ENCODE results near the gene EPAS1. TPM values are rescaled to one million over a fixed set of nuclear protein-coding genes. Genes with fewer than 3 reads are reported as not detected.

EPAS1 gene
- total and polyA plus RNA-seq, 8 donors = 35.6 to 165 (median 76.0) TPM

- TF ChIP-seq, protein P1, sequence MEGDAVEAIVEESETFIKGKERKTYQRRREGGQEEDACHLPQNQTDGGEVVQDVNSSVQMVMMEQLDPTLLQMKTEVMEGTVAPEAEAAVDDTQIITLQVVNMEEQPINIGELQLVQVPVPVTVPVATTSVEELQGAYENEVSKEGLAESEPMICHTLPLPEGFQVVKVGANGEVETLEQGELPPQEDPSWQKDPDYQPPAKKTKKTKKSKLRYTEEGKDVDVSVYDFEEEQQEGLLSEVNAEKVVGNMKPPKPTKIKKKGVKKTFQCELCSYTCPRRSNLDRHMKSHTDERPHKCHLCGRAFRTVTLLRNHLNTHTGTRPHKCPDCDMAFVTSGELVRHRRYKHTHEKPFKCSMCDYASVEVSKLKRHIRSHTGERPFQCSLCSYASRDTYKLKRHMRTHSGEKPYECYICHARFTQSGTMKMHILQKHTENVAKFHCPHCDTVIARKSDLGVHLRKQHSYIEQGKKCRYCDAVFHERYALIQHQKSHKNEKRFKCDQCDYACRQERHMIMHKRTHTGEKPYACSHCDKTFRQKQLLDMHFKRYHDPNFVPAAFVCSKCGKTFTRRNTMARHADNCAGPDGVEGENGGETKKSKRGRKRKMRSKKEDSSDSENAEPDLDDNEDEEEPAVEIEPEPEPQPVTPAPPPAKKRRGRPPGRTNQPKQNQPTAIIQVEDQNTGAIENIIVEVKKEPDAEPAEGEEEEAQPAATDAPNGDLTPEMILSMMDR (IDR thresholded peaks at IDR 0.05) = no peak
- FAIRE-seq = no peak
- Histone ChIP-seq H3K9me3 (no peaks in the 10 kb centered on the region), H3K27me3 (no peaks in the 10 kb centered on the region), H3K4me1 (no peaks in the 10 kb centered on the region), H3K27ac (no peak overlapping the region), H3K4me3 (no peak overlapping the region), H3K36me3 (peaks cover 0 to 73% (median 69%) of the 10 kb centered on the region in 3 donors)
- WGBS, 2 donors = 84 to 90% methylated on average over 9 of the region's 9 CpGs
- intact Hi-C loops (cut with DNase I) = no loop called here
- no peak for ATAC-seq
- no peak for DNase-seq
Observed at GRCh38 chr2:46383784-46384456, 86.7 kb downstream of the EPAS1 start.

DNA sequence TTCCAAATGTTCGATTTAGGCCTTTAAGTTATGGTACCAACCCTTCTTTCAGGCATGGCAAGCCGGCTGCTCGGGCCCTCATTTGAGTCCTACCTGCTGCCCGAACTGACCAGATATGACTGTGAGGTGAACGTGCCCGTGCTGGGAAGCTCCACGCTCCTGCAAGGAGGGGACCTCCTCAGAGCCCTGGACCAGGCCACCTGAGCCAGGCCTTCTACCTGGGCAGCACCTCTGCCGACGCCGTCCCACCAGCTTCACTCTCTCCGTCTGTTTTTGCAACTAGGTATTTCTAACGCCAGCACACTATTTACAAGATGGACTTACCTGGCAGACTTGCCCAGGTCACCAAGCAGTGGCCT, 87.2 kb downstream of the EPAS1 start:
- no peak overlapping the region for H3K4me3 ChIP-seq
- no peaks in the 10 kb centered on the region for H3K4me1 ChIP-seq
- no peak overlapping the region for H3K27ac ChIP-seq
- 89 to 93% methylated on average over 12 of the region's 12 CpGs for WGBS, 2 donors
- FAIRE-seq (no peak), ATAC-seq (no peak), DNase-seq (peak in 1 of 6 donors; percentile 42)
- H3K36me3 ChIP-seq = peaks cover 0 to 68% (median 64%) of the 10 kb centered on the region in 3 donors
- TF ChIP-seq, protein P1 (IDR thresholded peaks at IDR 0.05) = no peak
- no peaks in the 10 kb centered on the region for H3K9me3 ChIP-seq
- intact Hi-C loops (cut with DNase I) = no loop called here
- H3K27me3 ChIP-seq = no peaks in the 10 kb centered on the region

GRCh38 chr2:46385786-46386577, 88.8 kb downstream of the EPAS1 start:
- Histone ChIP-seq H3K4me1 (no peaks in the 10 kb centered on the region), H3K27ac (no peak overlapping the region), H3K4me3 (no peak overlapping the region), H3K9me3 (no peaks in the 10 kb centered on the region), H3K36me3 (peaks cover 0 to 52% (median 49%) of the 10 kb centered on the region in 3 donors), H3K27me3 (no peaks in the 10 kb centered on the region)
- peak in 1 of 4 donors; percentile 24 for ATAC-seq
- TF ChIP-seq, protein P1 (IDR thresholded peaks at IDR 0.05) = no peak
- FAIRE-seq = no peak
- intact Hi-C loops (cut with DNase I) = no loop called here
- DNase-seq = peak in 1 of 6 donors; percentile 58
- WGBS, 2 donors = 82 to 83% methylated on average over 18 of the region's 18 CpGs

- TF ChIP-seq, protein P1 (IDR thresholded peaks at IDR 0.05) = no peak
- Histone ChIP-seq H3K9me3 (no peaks in the 10 kb centered on the region), H3K4me1 (no peaks in the 10 kb centered on the region), H3K27ac (no peak overlapping the region), H3K27me3 (no peaks in the 10 kb centered on the region), H3K4me3 (no peak overlapping the region), H3K36me3 (peaks cover 0 to 45% (median 41%) of the 10 kb centered on the region in 3 donors)
- ATAC-seq = no peak
- intact Hi-C loops (cut with DNase I) = no loop called here
- no peak for DNase-seq
- no peak for FAIRE-seq
- WGBS, 2 donors = 90 to 91% methylated on average over 5 of the region's 5 CpGs
Observed at GRCh38 chr2:46386763-46387162, 89.6 kb downstream of the EPAS1 start.

GRCh38 chr2:46387292-46387691, 90.1 kb downstream of the EPAS1 start:
- H3K36me3 ChIP-seq = peaks cover 0 to 39% (median 36%) of the 10 kb centered on the region in 3 donors
- TF ChIP-seq, protein P1 (IDR thresholded peaks at IDR 0.05) = no peak
- no peak for FAIRE-seq
- no peaks in the 10 kb centered on the region for H3K27me3 ChIP-seq
- H3K4me3 ChIP-seq = no peak overlapping the region
- no peaks in the 10 kb centered on the region for H3K9me3 ChIP-seq
- no peak for DNase-seq
- 74 to 98% methylated on average over 3 of the region's 3 CpGs for WGBS, 2 donors
- intact Hi-C loops (cut with DNase I) = no loop called here
- no peaks in the 10 kb centered on the region for H3K4me1 ChIP-seq
- H3K27ac ChIP-seq = no peak overlapping the region
- no peak for ATAC-seq
